Choroid plexus epithelial cell (primary cell): ENCODE results near the gene GABRG3.

ENCODE experiments used
- DNase-seq: peaks from one replicate; pipeline ENCODE4 v3.0.0-alpha.2; 2010; ENCODE audit warnings: low read depth
- H3K4me3 ChIP-seq: 2 replicates; pipeline ENCODE4 v1.5.1; 2011; ENCODE audit warnings: low read depth, mild to moderate bottlenecking, control low read depth, low read length, moderate library complexity
- CTCF ChIP-seq: conservative IDR thresholded peaks from 2 replicates; pipeline ENCODE4 v1.5.1; 2011; ENCODE audit warnings: low read depth, mild to moderate bottlenecking, control low read depth, inconsistent platforms, low read length, moderate library complexity

Gene GABRG3

GRCh38 chr15:27272427-27272826 is 301.4 kb downstream of the GABRG3 start:
- no peak overlapping the region for H3K4me3 ChIP-seq
- DNase-seq = no peak
- TF ChIP-seq CTCF = no peak

- no peak overlapping the region for H3K4me3 ChIP-seq
- no peak for TF ChIP-seq CTCF
- no peak for DNase-seq
Measured at GRCh38 chr15:27273506-27273905, 302.5 kb downstream of the GABRG3 start.

GRCh38 chr15:27278761-27279160 is 307.8 kb downstream of the GABRG3 start:
- no peak overlapping the region for H3K4me3 ChIP-seq
- no peak for TF ChIP-seq CTCF
- DNase-seq = no peak

- DNase-seq = no peak
- H3K4me3 ChIP-seq = no peak overlapping the region
- no peak for TF ChIP-seq CTCF
Measured at GRCh38 chr15:27292641-27293040, 321.7 kb downstream of the GABRG3 start.

- DNase-seq = no peak
- no peak for TF ChIP-seq CTCF
- H3K4me3 ChIP-seq = no peak overlapping the region
Measured at GRCh38 chr15:27293607-27294006, 322.6 kb downstream of the GABRG3 start.

GRCh38 chr15:27317736-27318135 is 346.8 kb downstream of the GABRG3 start:
- no peak overlapping the region for H3K4me3 ChIP-seq
- no peak for TF ChIP-seq CTCF
- no peak for DNase-seq

- no peak overlapping the region for H3K4me3 ChIP-seq
- no peak for TF ChIP-seq CTCF
- no peak for DNase-seq
Measured at GRCh38 chr15:27323801-27324200, 352.8 kb downstream of the GABRG3 start.
